B cell (primary cell): ENCODE results near the gene PRSS56.

Experiments used
- CTCF ChIP-seq: fragments of 200-600 bp; IDR thresholded peaks from one replicate; pipeline ENCODE4 v1.8.0; 2022; ENCODE audit warnings: antibody characterized with exemption, mild to moderate bottlenecking
- EZH2 ChIP-seq: IDR thresholded peaks from 2 replicates; pipeline ENCODE4 v1.6.1; 2012; ENCODE audit warnings: borderline replicate concordance, low read depth, mild to moderate bottlenecking, moderate library complexity, low read length; ENCODE audit not compliant: insufficient read depth, poor library complexity, severe bottlenecking

DNA sequence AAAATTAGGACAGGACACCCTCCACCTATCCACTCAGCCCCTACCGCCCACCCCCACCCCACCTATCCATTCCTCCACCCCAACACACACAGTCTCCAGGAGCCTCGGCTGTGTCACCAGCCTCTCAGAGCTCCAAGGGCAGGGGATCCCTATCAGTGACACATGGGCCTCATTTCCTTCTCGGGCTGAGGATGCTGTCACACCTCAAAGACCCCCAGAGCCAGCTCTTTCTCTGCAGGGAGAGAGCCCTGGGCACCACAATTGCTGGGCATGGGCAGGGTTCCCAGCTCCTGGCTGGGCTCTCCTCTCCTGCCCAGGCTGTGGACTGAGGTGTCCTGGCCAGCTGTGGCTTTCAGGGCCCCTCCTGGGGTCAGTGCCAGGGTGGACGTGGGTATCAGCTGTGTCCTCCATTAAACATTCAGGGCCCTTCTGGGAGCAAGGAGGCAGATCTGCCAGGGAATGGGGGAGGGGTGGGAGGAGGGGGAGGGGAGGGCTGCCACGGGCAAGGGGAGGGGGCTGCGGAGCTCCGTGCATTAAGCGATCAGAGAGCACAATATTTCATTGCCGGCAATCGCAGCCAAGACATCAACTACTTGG, 18.3 kb upstream of the PRSS56 start:
- no peak for TF ChIP-seq CTCF
- TF ChIP-seq EZH2, result no peak
